Activated CD8-positive, alpha-beta T cell treated with anti-CD3 and anti-CD28 coated beads for 36 hours (primary cell): ENCODE measurements around the gene RPL3. TPM values are rescaled to one million over a fixed set of nuclear protein-coding genes. Genes with fewer than 3 reads are reported as not detected.

Experiments used
- ATAC-seq: fragments of 200-7000 bp; cut with Tn5 transposase; one replicate; pipeline ENCODE4 v1.10.0; 2021; ENCODE audit warnings: mild to moderate bottlenecking, moderate library complexity
- CTCF ChIA-PET: fragments of 350-600 bp; sonication (Branson Sonifier 250); formaldehyde crosslinking; loops from one replicate; lab custom pipeline; 2021; ENCODE audit warnings: antibody characterized with exemption; lab: Charles Lee
- POLR2A ChIA-PET: fragments of 350-600 bp; sonication (Branson Sonifier 250); formaldehyde crosslinking; loops from one replicate; lab custom pipeline; 2021; ENCODE audit warnings: antibody characterized with exemption; lab: Charles Lee
- DNase-seq: peaks from one replicate; pipeline ENCODE4 v3.0.0-alpha.2; 2020
- H3K27ac Mint-ChIP-seq: one replicate; pipeline ENCODE4 v1.8.0; 2021; ENCODE audit warnings: mild to moderate bottlenecking, mixed read lengths
- H3K27me3 Mint-ChIP-seq: one replicate; pipeline ENCODE4 v1.8.0; 2021; ENCODE audit warnings: mixed read lengths
- H3K36me3 Mint-ChIP-seq: one replicate; pipeline ENCODE4 v1.8.0; 2021; ENCODE audit warnings: low read depth, mixed read lengths
- H3K4me1 Mint-ChIP-seq: one replicate; pipeline ENCODE4 v1.8.0; 2021; ENCODE audit warnings: low read depth, mixed read lengths
- H3K4me3 Mint-ChIP-seq: one replicate; pipeline ENCODE4 v1.8.0; 2021; ENCODE audit warnings: mild to moderate bottlenecking, moderate library complexity, mixed read lengths
- H3K9me3 Mint-ChIP-seq: one replicate; pipeline ENCODE4 v1.8.0; 2021; ENCODE audit warnings: mixed read lengths
- CTCF ChIP-seq: fragments of 200-600 bp; IDR thresholded peaks from one replicate; pipeline ENCODE4 v1.8.0; 2022; ENCODE audit warnings: antibody characterized with exemption, mild to moderate bottlenecking
- intact Hi-C: fragments of 100-400 bp; cut with micrococcal nuclease; formaldehyde crosslinking; loops from one replicate; pipeline ENCODE4 v1.10.0; 2022
- total RNA-seq, 2 experiments: library from RNA; stranded (reverse); gene quantifications; one replicate each; pipeline ENCODE4 v1.2.3, GENCODE V29; 2021

The RPL3 gene
- total RNA-seq, 2 experiments from 2014 or later, result 3,563 to 3,599 TPM

GRCh38 chr22:39281126-39281525 lies 38.3 kb downstream of the RPL3 start:
- H3K4me1 Mint-ChIP-seq, result peaks cover 2% of the 10 kb centered on the region
- peaks cover 2% of the 10 kb centered on the region for H3K36me3 Mint-ChIP-seq
- peaks cover 4% of the 10 kb centered on the region for H3K27me3 Mint-ChIP-seq
- ATAC-seq, result no peak
- ChIA-PET POLR2A (no interaction called here), CTCF (no interaction called here)
- H3K9me3 Mint-ChIP-seq, result peaks cover 4% of the 10 kb centered on the region
- intact Hi-C loops, result no loop called here
- no peak for TF ChIP-seq CTCF
- H3K4me3 Mint-ChIP-seq, result no peak overlapping the region
- no peak overlapping the region for H3K27ac Mint-ChIP-seq
- DNase-seq, result no peak

GRCh38 chr22:39280250-39280649 lies 39.2 kb downstream of the RPL3 start:
- POLR2A ChIA-PET, result no interaction called here
- no peak overlapping the region for H3K27ac Mint-ChIP-seq
- peaks cover 4% of the 10 kb centered on the region for H3K9me3 Mint-ChIP-seq
- CTCF ChIA-PET, result interaction anchor here (1.5 kb wide), 1 partner anchor 110 kb away, joined by 3 read pairs; no protein-coding TSS in a partner anchor
- H3K4me3 Mint-ChIP-seq, result no peak overlapping the region
- H3K4me1 Mint-ChIP-seq, result peaks cover 2% of the 10 kb centered on the region
- peaks cover 4% of the 10 kb centered on the region for H3K27me3 Mint-ChIP-seq
- TF ChIP-seq CTCF, result no peak
- intact Hi-C loops, result no loop called here
- H3K36me3 Mint-ChIP-seq, result peaks cover 2% of the 10 kb centered on the region
- no peak for ATAC-seq
- no peak for DNase-seq

GRCh38 chr22:39279170-39279850 lies 40.1 kb downstream of the RPL3 start:
- Mint-ChIP-seq H3K27ac (no peak overlapping the region), H3K4me3 (no peak overlapping the region), H3K9me3 (peaks cover 2% of the 10 kb centered on the region), H3K4me1 (peaks cover 2% of the 10 kb centered on the region), H3K27me3 (peaks cover 4% of the 10 kb centered on the region), H3K36me3 (no peaks in the 10 kb centered on the region)
- POLR2A ChIA-PET, result interaction anchor here (0.7 kb wide), 1 partner anchor 15 kb away, joined by 3 read pairs; no protein-coding TSS in a partner anchor
- DNase-seq (no peak), ATAC-seq (no peak)
- TF ChIP-seq CTCF, result no peak
- CTCF ChIA-PET, result interaction anchor here (0.8 to 1.5 kb wide), 3 partner anchors 27 to 109 kb away, joined by 3 read pairs; no protein-coding TSS in a partner anchor
- intact Hi-C loops, result no loop called here

- Mint-ChIP-seq H3K4me1 (peaks cover 2% of the 10 kb centered on the region), H3K27me3 (peaks cover 4% of the 10 kb centered on the region), H3K27ac (no peak overlapping the region), H3K9me3 (peaks cover 2% of the 10 kb centered on the region), H3K36me3 (no peaks in the 10 kb centered on the region), H3K4me3 (no peak overlapping the region)
- ATAC-seq (no peak), DNase-seq (no peak)
- intact Hi-C loops, result no loop called here
- CTCF ChIA-PET, result interaction anchor here (1.5 kb wide), 1 partner anchor 63 kb away, joined by 5 read pairs; no protein-coding TSS in a partner anchor
- TF ChIP-seq CTCF, result no peak
- POLR2A ChIA-PET, result interaction anchor here (0.6 kb wide), 1 partner anchor 91 kb away, joined by 3 read pairs; no protein-coding TSS in a partner anchor
Measured at GRCh38 chr22:39278040-39278439, 41.4 kb downstream of the RPL3 start.

GRCh38 chr22:39277142-39277607 lies 42.2 kb downstream of the RPL3 start:
- POLR2A ChIA-PET, result no interaction called here
- Mint-ChIP-seq H3K9me3 (peaks cover 2% of the 10 kb centered on the region), H3K4me1 (peaks cover 2% of the 10 kb centered on the region), H3K36me3 (no peaks in the 10 kb centered on the region), H3K4me3 (no peak overlapping the region), H3K27me3 (peaks cover 4% of the 10 kb centered on the region), H3K27ac (no peak overlapping the region)
- no peak for TF ChIP-seq CTCF
- CTCF ChIA-PET, result interaction anchor here (1.2 to 1.5 kb wide), 2 partner anchors 47 to 62 kb away, joined by 4 to 5 read pairs; no protein-coding TSS in a partner anchor
- DNase-seq, result no peak
- intact Hi-C loops, result no loop called here
- no peak for ATAC-seq
